ENCODE measurements around the gene KIF1A. TPM values are rescaled to one million over a fixed set of nuclear protein-coding genes. Genes with fewer than 3 reads are reported as not detected.

Gene KIF1A
- polyA plus RNA-seq, 1 donor from 2014 or later: 63.4 TPM

DNA sequence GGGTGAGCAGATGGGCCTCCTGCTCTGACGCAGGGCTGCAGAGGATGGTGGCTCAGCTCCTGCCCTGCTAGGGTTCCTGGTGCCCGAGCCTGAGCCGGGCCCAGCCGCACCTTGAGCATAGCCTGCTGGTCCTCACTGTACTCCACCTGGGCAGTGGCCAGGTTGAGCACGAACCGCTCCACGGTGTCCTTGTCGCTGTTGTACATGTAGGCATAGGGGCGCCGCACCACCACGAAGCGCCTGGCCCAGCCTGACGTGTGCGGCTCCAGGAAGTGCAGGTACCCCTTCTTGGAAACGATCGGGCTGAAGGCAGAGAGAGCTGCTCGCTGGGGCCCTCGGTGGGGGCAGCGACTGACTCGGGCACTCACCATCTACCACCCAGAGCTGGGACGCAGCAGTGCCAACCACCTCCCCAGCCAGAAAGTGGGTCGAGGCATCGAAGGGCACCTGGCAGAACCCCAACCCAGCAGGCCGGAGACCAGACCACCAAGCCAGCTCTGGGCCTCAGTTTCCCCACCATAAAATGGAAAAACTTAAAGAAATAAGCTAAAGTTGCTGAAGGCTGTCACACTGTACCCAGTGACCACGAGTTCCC, 101.0 kb downstream of the KIF1A start:
- Histone ChIP-seq H3K27me3 (ENCODE audit: insufficient read depth, low read depth, low read length) (no peaks in the 10 kb centered on the region), H3K4me2 (ENCODE audit: low read length) (no peak overlapping the region), H3K36me3 (ENCODE audit: insufficient read depth, low read length) (no peaks in the 10 kb centered on the region), H3K4me3 (ENCODE audit: low read length) (no peak overlapping the region), H3K79me2 (replicated peaks; ENCODE audit: insufficient read depth, low read length) (no peaks in the 10 kb centered on the region), H3K27ac (ENCODE audit: low read length) (no peak overlapping the region), H3K9ac (ENCODE audit: low read length) (no peak overlapping the region), H3K9me3 (ENCODE audit: low read length) (no peaks in the 10 kb centered on the region), H4K20me1 (ENCODE audit: insufficient read depth) (no peaks in the 10 kb centered on the region), H3K9me2 (ENCODE audit: insufficient read depth, low read length) (no peaks in the 10 kb centered on the region), H3F3A (ENCODE audit: insufficient read depth, low read length, poor library complexity, severe bottlenecking) (no peaks in the 10 kb centered on the region), H2AFZ (ENCODE audit: low read depth, low read length) (no peak overlapping the region)
- TF ChIP-seq, protein P1, sequence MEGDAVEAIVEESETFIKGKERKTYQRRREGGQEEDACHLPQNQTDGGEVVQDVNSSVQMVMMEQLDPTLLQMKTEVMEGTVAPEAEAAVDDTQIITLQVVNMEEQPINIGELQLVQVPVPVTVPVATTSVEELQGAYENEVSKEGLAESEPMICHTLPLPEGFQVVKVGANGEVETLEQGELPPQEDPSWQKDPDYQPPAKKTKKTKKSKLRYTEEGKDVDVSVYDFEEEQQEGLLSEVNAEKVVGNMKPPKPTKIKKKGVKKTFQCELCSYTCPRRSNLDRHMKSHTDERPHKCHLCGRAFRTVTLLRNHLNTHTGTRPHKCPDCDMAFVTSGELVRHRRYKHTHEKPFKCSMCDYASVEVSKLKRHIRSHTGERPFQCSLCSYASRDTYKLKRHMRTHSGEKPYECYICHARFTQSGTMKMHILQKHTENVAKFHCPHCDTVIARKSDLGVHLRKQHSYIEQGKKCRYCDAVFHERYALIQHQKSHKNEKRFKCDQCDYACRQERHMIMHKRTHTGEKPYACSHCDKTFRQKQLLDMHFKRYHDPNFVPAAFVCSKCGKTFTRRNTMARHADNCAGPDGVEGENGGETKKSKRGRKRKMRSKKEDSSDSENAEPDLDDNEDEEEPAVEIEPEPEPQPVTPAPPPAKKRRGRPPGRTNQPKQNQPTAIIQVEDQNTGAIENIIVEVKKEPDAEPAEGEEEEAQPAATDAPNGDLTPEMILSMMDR (IDR thresholded peaks at IDR 0.05; ENCODE audit: poor library complexity, severe bottlenecking): no peak
- TF ChIP-seq SMC3 (conservative IDR thresholded peaks at IDR 0.05; ENCODE audit: poor library complexity) (no peak), POLR2AphosphoS5 (IDR thresholded peaks at IDR 0.05) (no peak), TAF1 (IDR thresholded peaks at IDR 0.05; ENCODE audit: low read depth) (no peak), EP300 (conservative IDR thresholded peaks at IDR 0.05; ENCODE audit: poor library complexity, severe bottlenecking) (no peak)

DNA sequence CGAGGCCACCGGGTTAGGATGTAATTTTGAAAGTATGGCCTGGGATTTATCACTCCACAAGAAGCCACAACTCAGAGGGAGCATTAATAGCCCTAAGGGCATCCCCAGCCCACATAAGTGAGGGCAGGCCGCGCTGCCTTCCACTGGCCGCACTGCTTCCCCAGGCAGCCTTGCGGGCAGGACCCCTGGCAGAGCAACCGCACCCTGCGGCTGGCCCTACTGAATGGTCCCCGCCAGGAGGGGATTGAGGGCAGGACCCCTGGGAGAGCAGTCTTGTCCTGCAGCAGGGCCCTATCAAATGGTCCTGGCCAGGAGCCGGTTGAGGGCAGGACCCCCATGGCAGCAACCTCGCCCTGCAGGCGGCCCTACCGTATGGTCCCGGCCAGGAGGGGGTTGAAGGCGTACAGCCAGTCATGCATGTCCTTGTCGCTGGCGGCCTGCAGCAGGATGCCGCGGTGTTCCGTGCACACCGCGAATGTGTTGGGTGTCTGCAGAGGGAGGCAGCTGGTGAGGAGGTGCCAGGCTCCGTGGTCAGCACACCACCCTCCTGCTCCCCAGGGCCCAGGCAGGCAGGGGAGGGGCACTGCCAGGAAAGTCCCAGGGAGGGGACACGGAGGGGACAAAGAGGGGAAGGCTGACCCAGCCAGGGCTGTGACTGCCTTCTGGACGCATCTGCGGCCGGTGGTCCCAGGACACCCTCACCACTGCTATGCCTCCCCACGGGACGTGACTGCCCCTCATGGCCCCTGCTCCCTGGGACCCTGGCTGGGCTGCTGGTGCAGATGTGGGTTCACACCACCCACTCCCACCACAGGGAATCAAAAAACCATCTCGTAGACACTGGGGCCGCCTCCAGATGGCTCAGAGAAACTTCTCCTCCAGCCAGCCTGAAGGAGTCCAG, 102.1 kb downstream of the KIF1A start:
- no peak overlapping the region for H3K9ac ChIP-seq (ENCODE audit: low read length)
- no peaks in the 10 kb centered on the region for H3K9me2 ChIP-seq (ENCODE audit: insufficient read depth, low read length)
- H2AFZ ChIP-seq (ENCODE audit: low read depth, low read length): no peak overlapping the region
- TF ChIP-seq EZH2 (IDR thresholded peaks at IDR 0.05; ENCODE audit: borderline replicate concordance, insufficient read depth, low read length, poor library complexity, severe bottlenecking): no peak
- TF ChIP-seq POLR2AphosphoS5 (IDR thresholded peaks at IDR 0.05): no peak
- TF ChIP-seq MXI1 (conservative IDR thresholded peaks at IDR 0.05; ENCODE audit: poor library complexity, severe bottlenecking): no peak
- TF ChIP-seq TAF1 (IDR thresholded peaks at IDR 0.05; ENCODE audit: low read depth): no peak
- TF ChIP-seq, protein P1 (IDR thresholded peaks at IDR 0.05; ENCODE audit: poor library complexity, severe bottlenecking): no peak
- no peak for TF ChIP-seq RAD21 (conservative IDR thresholded peaks at IDR 0.05)
- TF ChIP-seq SMC3 (conservative IDR thresholded peaks at IDR 0.05; ENCODE audit: poor library complexity): no peak
- TF ChIP-seq, protein P2, sequence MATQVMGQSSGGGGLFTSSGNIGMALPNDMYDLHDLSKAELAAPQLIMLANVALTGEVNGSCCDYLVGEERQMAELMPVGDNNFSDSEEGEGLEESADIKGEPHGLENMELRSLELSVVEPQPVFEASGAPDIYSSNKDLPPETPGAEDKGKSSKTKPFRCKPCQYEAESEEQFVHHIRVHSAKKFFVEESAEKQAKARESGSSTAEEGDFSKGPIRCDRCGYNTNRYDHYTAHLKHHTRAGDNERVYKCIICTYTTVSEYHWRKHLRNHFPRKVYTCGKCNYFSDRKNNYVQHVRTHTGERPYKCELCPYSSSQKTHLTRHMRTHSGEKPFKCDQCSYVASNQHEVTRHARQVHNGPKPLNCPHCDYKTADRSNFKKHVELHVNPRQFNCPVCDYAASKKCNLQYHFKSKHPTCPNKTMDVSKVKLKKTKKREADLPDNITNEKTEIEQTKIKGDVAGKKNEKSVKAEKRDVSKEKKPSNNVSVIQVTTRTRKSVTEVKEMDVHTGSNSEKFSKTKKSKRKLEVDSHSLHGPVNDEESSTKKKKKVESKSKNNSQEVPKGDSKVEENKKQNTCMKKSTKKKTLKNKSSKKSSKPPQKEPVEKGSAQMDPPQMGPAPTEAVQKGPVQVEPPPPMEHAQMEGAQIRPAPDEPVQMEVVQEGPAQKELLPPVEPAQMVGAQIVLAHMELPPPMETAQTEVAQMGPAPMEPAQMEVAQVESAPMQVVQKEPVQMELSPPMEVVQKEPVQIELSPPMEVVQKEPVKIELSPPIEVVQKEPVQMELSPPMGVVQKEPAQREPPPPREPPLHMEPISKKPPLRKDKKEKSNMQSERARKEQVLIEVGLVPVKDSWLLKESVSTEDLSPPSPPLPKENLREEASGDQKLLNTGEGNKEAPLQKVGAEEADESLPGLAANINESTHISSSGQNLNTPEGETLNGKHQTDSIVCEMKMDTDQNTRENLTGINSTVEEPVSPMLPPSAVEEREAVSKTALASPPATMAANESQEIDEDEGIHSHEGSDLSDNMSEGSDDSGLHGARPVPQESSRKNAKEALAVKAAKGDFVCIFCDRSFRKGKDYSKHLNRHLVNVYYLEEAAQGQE (IDR thresholded peaks at IDR 0.05; ENCODE audit: borderline replicate concordance): no peak
- no peaks in the 10 kb centered on the region for H3F3A ChIP-seq (ENCODE audit: insufficient read depth, low read length, poor library complexity, severe bottlenecking)
- H3K36me3 ChIP-seq (ENCODE audit: insufficient read depth, low read length): no peaks in the 10 kb centered on the region
- H4K20me1 ChIP-seq (ENCODE audit: insufficient read depth): no peaks in the 10 kb centered on the region
- no peak overlapping the region for H3K4me3 ChIP-seq (ENCODE audit: low read length)
- H3K27me3 ChIP-seq (ENCODE audit: insufficient read depth, low read depth, low read length): no peaks in the 10 kb centered on the region
- no peak overlapping the region for H3K27ac ChIP-seq (ENCODE audit: low read length)
- no peak overlapping the region for H3K4me2 ChIP-seq (ENCODE audit: low read length)
- no peaks in the 10 kb centered on the region for H3K9me3 ChIP-seq (ENCODE audit: low read length)
- no peaks in the 10 kb centered on the region for H3K79me2 ChIP-seq (replicated peaks; ENCODE audit: insufficient read depth, low read length)
